Measurements from ENCODE around the gene CTIF. TPM values are rescaled to one million over a fixed set of nuclear protein-coding genes. Genes with fewer than 3 reads are reported as not detected.

Gene CTIF
- total RNA-seq, 2 experiments from 2014 or later, result 0.06 to 0.38 TPM

GRCh38 chr18:48730010-48730409 lies 191.2 kb downstream of the CTIF start:
- CTCF ChIA-PET (ENCODE audit: unreplicated experiment), result no interaction called here

GRCh38 chr18:48732767-48733424 lies 194.1 kb downstream of the CTIF start:
- TF ChIP-seq, protein P1, sequence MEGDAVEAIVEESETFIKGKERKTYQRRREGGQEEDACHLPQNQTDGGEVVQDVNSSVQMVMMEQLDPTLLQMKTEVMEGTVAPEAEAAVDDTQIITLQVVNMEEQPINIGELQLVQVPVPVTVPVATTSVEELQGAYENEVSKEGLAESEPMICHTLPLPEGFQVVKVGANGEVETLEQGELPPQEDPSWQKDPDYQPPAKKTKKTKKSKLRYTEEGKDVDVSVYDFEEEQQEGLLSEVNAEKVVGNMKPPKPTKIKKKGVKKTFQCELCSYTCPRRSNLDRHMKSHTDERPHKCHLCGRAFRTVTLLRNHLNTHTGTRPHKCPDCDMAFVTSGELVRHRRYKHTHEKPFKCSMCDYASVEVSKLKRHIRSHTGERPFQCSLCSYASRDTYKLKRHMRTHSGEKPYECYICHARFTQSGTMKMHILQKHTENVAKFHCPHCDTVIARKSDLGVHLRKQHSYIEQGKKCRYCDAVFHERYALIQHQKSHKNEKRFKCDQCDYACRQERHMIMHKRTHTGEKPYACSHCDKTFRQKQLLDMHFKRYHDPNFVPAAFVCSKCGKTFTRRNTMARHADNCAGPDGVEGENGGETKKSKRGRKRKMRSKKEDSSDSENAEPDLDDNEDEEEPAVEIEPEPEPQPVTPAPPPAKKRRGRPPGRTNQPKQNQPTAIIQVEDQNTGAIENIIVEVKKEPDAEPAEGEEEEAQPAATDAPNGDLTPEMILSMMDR (conservative IDR thresholded peaks at IDR 0.05; ENCODE audit: low read length), result no peak
- TF ChIP-seq EZH2phosphoT487 (IDR thresholded peaks at IDR 0.05; ENCODE audit: borderline replicate concordance, low read depth, low read length), result no peak
- no peak for DNase-seq (ENCODE audit: low spot score)
- H3K36me3 ChIP-seq (ENCODE audit: insufficient read depth, low read length), result no peaks in the 10 kb centered on the region
- H3K9me3 ChIP-seq (ENCODE audit: low read length), result no peaks in the 10 kb centered on the region
- H4K20me1 ChIP-seq (ENCODE audit: insufficient read depth, low read length), result no peaks in the 10 kb centered on the region
- CTCF ChIA-PET (ENCODE audit: unreplicated experiment), result no interaction called here
- no peaks in the 10 kb centered on the region for H3K9me2 ChIP-seq (ENCODE audit: insufficient read depth, low read length)
- no peak overlapping the region for H3K27ac ChIP-seq (ENCODE audit: low read depth, low read length, poor library complexity, severe bottlenecking)
- no peaks in the 10 kb centered on the region for H3K79me2 ChIP-seq (ENCODE audit: insufficient read depth, low read depth, low read length)
- POLR2A ChIA-PET, result no interaction called here
- H3K4me1 ChIP-seq (ENCODE audit: insufficient read depth, low read length, poor library complexity, severe bottlenecking), result no peaks in the 10 kb centered on the region
- H3K4me3 ChIP-seq (ENCODE audit: low read depth, low read length, poor library complexity, severe bottlenecking), result no peak overlapping the region
- no peak overlapping the region for H2AFZ ChIP-seq (ENCODE audit: low read length)
- intact Hi-C loops (cut with micrococcal nuclease; ENCODE audit: unreplicated experiment), result no loop called here
- no peak overlapping the region for H3K4me2 ChIP-seq (ENCODE audit: low read length)
- no TSS peak for BruUV-seq (replicated peaks)

More at GRCh38 chr18:48730010-48730409, 191.2 kb downstream of the CTIF start:
- Histone ChIP-seq H3K4me2 (ENCODE audit: low read length) (no peak overlapping the region), H2AFZ (ENCODE audit: low read length) (no peak overlapping the region), H3K9me2 (ENCODE audit: insufficient read depth, low read length) (no peaks in the 10 kb centered on the region), H3K79me2 (ENCODE audit: insufficient read depth, low read depth, low read length) (no peaks in the 10 kb centered on the region), H3K27ac (ENCODE audit: low read depth, low read length, poor library complexity, severe bottlenecking) (no peak overlapping the region), H3K4me1 (ENCODE audit: insufficient read depth, low read length, poor library complexity, severe bottlenecking) (no peaks in the 10 kb centered on the region), H3K9me3 (ENCODE audit: low read length) (no peaks in the 10 kb centered on the region), H4K20me1 (ENCODE audit: insufficient read depth, low read length) (no peaks in the 10 kb centered on the region), H3K36me3 (ENCODE audit: insufficient read depth, low read length) (no peaks in the 10 kb centered on the region), H3K4me3 (ENCODE audit: low read depth, low read length, poor library complexity, severe bottlenecking) (no peak overlapping the region)
- BruUV-seq (replicated peaks), result no TSS peak
- intact Hi-C loops (cut with micrococcal nuclease; ENCODE audit: unreplicated experiment), result no loop called here
- TF ChIP-seq, protein P1 (conservative IDR thresholded peaks at IDR 0.05; ENCODE audit: low read length), result no peak
- no peak for TF ChIP-seq EZH2phosphoT487 (IDR thresholded peaks at IDR 0.05; ENCODE audit: borderline replicate concordance, low read depth, low read length)
- POLR2A ChIA-PET, result no interaction called here
- DNase-seq (ENCODE audit: low spot score), result no peak

GRCh38 chr18:48733643-48734253 lies 194.9 kb downstream of the CTIF start:
- no peaks in the 10 kb centered on the region for H3K9me2 ChIP-seq (ENCODE audit: insufficient read depth, low read length)
- H3K27ac ChIP-seq (ENCODE audit: low read depth, low read length, poor library complexity, severe bottlenecking), result no peak overlapping the region
- no peaks in the 10 kb centered on the region for H3K36me3 ChIP-seq (ENCODE audit: insufficient read depth, low read length)
- H3K4me3 ChIP-seq (ENCODE audit: low read depth, low read length, poor library complexity, severe bottlenecking), result no peak overlapping the region
- no TSS peak for BruUV-seq (replicated peaks)
- H3K4me1 ChIP-seq (ENCODE audit: insufficient read depth, low read length, poor library complexity, severe bottlenecking), result no peaks in the 10 kb centered on the region
- CTCF ChIA-PET (ENCODE audit: unreplicated experiment), result no interaction called here
- intact Hi-C loops (cut with micrococcal nuclease; ENCODE audit: unreplicated experiment), result no loop called here
- H3K4me2 ChIP-seq (ENCODE audit: low read length), result no peak overlapping the region
- no peak for DNase-seq (ENCODE audit: low spot score)
- POLR2A ChIA-PET, result no interaction called here
- H2AFZ ChIP-seq (ENCODE audit: low read length), result no peak overlapping the region
- no peaks in the 10 kb centered on the region for H3K79me2 ChIP-seq (ENCODE audit: insufficient read depth, low read depth, low read length)
- H3K9me3 ChIP-seq (ENCODE audit: low read length), result no peaks in the 10 kb centered on the region
- TF ChIP-seq EZH2phosphoT487 (IDR thresholded peaks at IDR 0.05; ENCODE audit: borderline replicate concordance, low read depth, low read length), result no peak
- TF ChIP-seq, protein P1 (conservative IDR thresholded peaks at IDR 0.05; ENCODE audit: low read length), result no peak
- no peaks in the 10 kb centered on the region for H4K20me1 ChIP-seq (ENCODE audit: insufficient read depth, low read length)

Measured in OCI-LY7 (cell line).